ENCODE measurements around the gene MAGEA4.
"Not testable (repeated sequence)": the region's sequence is repeated elsewhere in the genome, so short reads cannot be mapped to it uniquely, and the experiment has no call there.

The MAGEA4 gene

GRCh38 chrX:151912780-151913179, at the start of gene MAGEA4:
Gene MAGEA4 (plus strand): TSS chrX:151912889. CDS start chrX:151923665, 10,776 bp downstream.
- no peak for DNase-seq

GRCh38 chrX:151870602-151871001, 42.1 kb upstream of the MAGEA4 start:
- no peak for DNase-seq

- no peak for DNase-seq
These were observed 41.4 kb upstream of the MAGEA4 start for GRCh38 chrX:151871244-151871643.

GRCh38 chrX:151873096-151873495, 39.6 kb upstream of the MAGEA4 start:
- DNase-seq = no peak

- DNase-seq = no peak
These were observed 37.2 kb upstream of the MAGEA4 start for GRCh38 chrX:151875270-151876026.

GRCh38 chrX:151878574-151878973, 34.1 kb upstream of the MAGEA4 start:
- no peak for DNase-seq

GRCh38 chrX:151879856-151880255, 32.8 kb upstream of the MAGEA4 start:
- DNase-seq = no peak

- no peak for DNase-seq
These were observed 31.8 kb upstream of the MAGEA4 start for GRCh38 chrX:151880895-151881294.

- DNase-seq = no peak
These were observed 23.3 kb upstream of the MAGEA4 start for GRCh38 chrX:151889421-151889820.

GRCh38 chrX:151896734-151897474, 15.8 kb upstream of the MAGEA4 start:
- no peak for DNase-seq

- no peak for DNase-seq
These were observed 13.1 kb upstream of the MAGEA4 start for GRCh38 chrX:151899622-151900021.

- DNase-seq = no peak
These were observed 10.9 kb upstream of the MAGEA4 start for GRCh38 chrX:151901826-151902225.

- no peak for DNase-seq
These were observed 9.7 kb upstream of the MAGEA4 start for GRCh38 chrX:151902813-151903591.

- no peak for DNase-seq
These were observed 7.7 kb upstream of the MAGEA4 start for GRCh38 chrX:151904989-151905388.

- DNase-seq = no peak
These were observed 468 bp upstream of the MAGEA4 start for GRCh38 chrX:151912221-151912620.

GRCh38 chrX:151918736-151919135, 6.0 kb downstream of the MAGEA4 start:
- DNase-seq = not testable (repeated sequence)

GRCh38 chrX:151919610-151920009, 6.9 kb downstream of the MAGEA4 start:
- no peak for DNase-seq

- no peak for DNase-seq
These were observed 7.4 kb downstream of the MAGEA4 start for GRCh38 chrX:151920101-151920500.

GRCh38 chrX:151920530-151920929, 7.8 kb downstream of the MAGEA4 start:
- no peak for DNase-seq

GRCh38 chrX:151921292-151921691, 8.6 kb downstream of the MAGEA4 start:
- no peak for DNase-seq

- no peak for DNase-seq
These were observed 9.2 kb downstream of the MAGEA4 start for GRCh38 chrX:151921866-151922265.

GRCh38 chrX:151922692-151923091, 10.0 kb downstream of the MAGEA4 start:
- DNase-seq = no peak

- DNase-seq = no peak
These were observed 11.0 kb downstream of the MAGEA4 start for GRCh38 chrX:151923648-151924047.

GRCh38 chrX:151929126-151929525, 16.4 kb downstream of the MAGEA4 start:
- no peak for DNase-seq

Measured in NCI-H774 (cell line).